SK-N-SH (cell line): ENCODE results near the gene MLX. TPM values are rescaled to one million over a fixed set of nuclear protein-coding genes. Genes with fewer than 3 reads are reported as not detected.

ENCODE experiments used
- CTCF ChIA-PET: fragments of 300-600, 350-600 bp; formaldehyde crosslinking; extraction: SDS; loops from one replicate; lab custom pipeline; 2021; lab: Yijun Ruan, JAX
- POLR2A ChIA-PET: fragments of 350-600 bp; sonication (Branson Sonifier 250); formaldehyde crosslinking; extraction: SDS; loops from one replicate; lab custom pipeline; 2020; ENCODE audit warnings: antibody characterized with exemption, inconsistent platforms; lab: Yijun Ruan, JAX
- DNase-seq: peaks from one replicate; pipeline ENCODE4 v3.0.0; 2012
- H2AFZ ChIP-seq: fragments of 200-600 bp; sonication (generic); 2 replicates; pipeline ENCODE4 v1.8.1; 2016; ENCODE audit warnings: antibody characterized with exemption, mild to moderate bottlenecking, low read depth
- H3F3A ChIP-seq: fragments of 200-600 bp; sonication (generic); replicated peaks from 2 replicates; pipeline ENCODE3; 2016; ENCODE audit warnings: antibody characterized with exemption, mild to moderate bottlenecking; ENCODE audit not compliant: insufficient read depth
- H3K27ac ChIP-seq, 2 experiments: fragments of 200-500 bp in 1 of 2; fragments of 200-600 bp in 1 of 2; sonication (Bioruptor generic) in 1 of 2; sonication (generic), shearing (Covaris generic) in 1 of 2; 2 replicates each; pipeline versions ENCODE4 v1.5.1 to v1.6.1; 2014 to 2016; ENCODE audit warnings: low read depth in 2 of 2, inconsistent platforms in 1 of 2, low read length in 1 of 2, mild to moderate bottlenecking in 1 of 2, mixed read lengths in 1 of 2
- H3K27me3 ChIP-seq: fragments of 200-600 bp; sonication (generic), shearing (Covaris generic); 2 replicates; pipeline ENCODE4 v1.6.1; 2016; ENCODE audit warnings: mixed run types; ENCODE audit not compliant: insufficient read depth
- H3K36me3 ChIP-seq, 2 experiments: fragments of 200-500 bp in 1 of 2; fragments of 200-600 bp in 1 of 2; sonication (Bioruptor generic) in 1 of 2; sonication (generic) in 1 of 2; replicated peaks in 1 of 2; 2 replicates each; pipeline versions ENCODE3 to v1.5.1; 2014 to 2016; ENCODE audit warnings: low read length in 1 of 2, mild to moderate bottlenecking in 1 of 2; ENCODE audit not compliant: insufficient read depth in 2 of 2, control insufficient read depth in 1 of 2
- H3K4me1 ChIP-seq, 2 experiments: fragments of 200-500 bp in 1 of 2; fragments of 200-600 bp in 1 of 2; sonication (Bioruptor generic) in 1 of 2; sonication (generic), shearing (Covaris generic) in 1 of 2; 2 replicates each; pipeline versions ENCODE4 v1.5.1 to v1.6.1; 2014 to 2016; ENCODE audit warnings: low read depth in 1 of 2, low read length in 1 of 2, mixed run types in 1 of 2; ENCODE audit not compliant: insufficient read depth in 2 of 2, control insufficient read depth in 1 of 2
- H3K4me2 ChIP-seq: fragments of 200-600 bp; sonication (generic), shearing (Covaris generic); 2 replicates; pipeline ENCODE4 v1.6.1; 2017; ENCODE audit warnings: mixed run types
- H3K4me3 ChIP-seq, 2 experiments: fragments of 200-500 bp in 1 of 2; fragments of 200-600 bp in 1 of 2; sonication (Bioruptor generic) in 1 of 2; sonication (generic), shearing (Covaris generic) in 1 of 2; 2 replicates each; pipeline versions ENCODE4 v1.5.1 to v1.8.1; 2014 to 2016; ENCODE audit warnings: low read depth in 2 of 2, inconsistent platforms in 1 of 2, low read length in 1 of 2, mild to moderate bottlenecking in 1 of 2, mixed read lengths in 1 of 2, moderate library complexity in 1 of 2
- H3K79me2 ChIP-seq: fragments of 200-600 bp; sonication (generic); 2 replicates; pipeline ENCODE4 v1.8.1; 2017; ENCODE audit warnings: mild to moderate bottlenecking; ENCODE audit not compliant: insufficient read depth
- H3K9ac ChIP-seq: fragments of 200-600 bp; sonication (generic); 2 replicates; pipeline ENCODE4 v1.6.1; 2017; ENCODE audit warnings: mixed run types
- H3K9me2 ChIP-seq: fragments of 200-600 bp; sonication (generic); 2 replicates; pipeline ENCODE4 v1.6.1; 2017; ENCODE audit warnings: mixed run types
- H3K9me3 ChIP-seq: fragments of 200-600 bp; sonication (generic); 2 replicates; pipeline ENCODE4 v1.6.1; 2017; ENCODE audit warnings: mixed run types, mild to moderate bottlenecking, moderate library complexity
- H4K20me1 ChIP-seq: fragments of 200-600 bp; sonication (generic); 2 replicates; pipeline ENCODE4 v1.6.1; 2017; ENCODE audit warnings: mild to moderate bottlenecking, mixed run types; ENCODE audit not compliant: insufficient read depth
- EP300 ChIP-seq, 2 experiments: IDR thresholded peaks; 2 replicates each; pipeline versions ENCODE4 v1.4.0 to v1.6.1; 2012; ENCODE audit warnings: borderline replicate concordance in 1 of 2, low read depth in 1 of 2, low read length in 1 of 2
- EZH2phosphoT487 ChIP-seq: fragments of 200-600 bp; sonication (generic); IDR thresholded peaks from 2 replicates; pipeline ENCODE4 v1.6.1; 2017; ENCODE audit warnings: low read depth, mixed run types, mild to moderate bottlenecking, antibody characterized with exemption, moderate library complexity, borderline replicate concordance
- FOXJ3 ChIP-seq: sonication (generic); formaldehyde crosslinking; IDR thresholded peaks from 2 replicates; pipeline ENCODE4 v1.5.1; 2020; ENCODE audit warnings: mild to moderate bottlenecking, missing genetic modification reagents
- GATA2 ChIP-seq: sonication (generic); formaldehyde crosslinking; IDR thresholded peaks from 2 replicates; pipeline ENCODE4 v1.5.0; 2020; ENCODE audit warnings: mild to moderate bottlenecking, missing genetic modification reagents
- IRF3 ChIP-seq: fragments of 150-350 bp; IDR thresholded peaks from 2 replicates; pipeline ENCODE4 v1.6.1; 2016; ENCODE audit warnings: mild to moderate bottlenecking, low read depth, low read length
- MEF2A ChIP-seq: IDR thresholded peaks from 2 replicates; pipeline ENCODE4 v1.4.0; 2012; ENCODE audit warnings: low read depth, borderline replicate concordance
- NRF1 ChIP-seq: IDR thresholded peaks from 2 replicates; pipeline ENCODE4 v1.6.1; 2012; ENCODE audit warnings: low read depth, mild to moderate bottlenecking, low read length
- RCOR1 ChIP-seq: fragments of 150-350 bp; IDR thresholded peaks from 2 replicates; pipeline ENCODE4 v1.6.1; 2017; ENCODE audit warnings: antibody characterized with exemption, low read length
- RFX5 ChIP-seq: IDR thresholded peaks from 2 replicates; pipeline ENCODE4 v1.6.1; 2012; ENCODE audit warnings: mild to moderate bottlenecking, improper control_type of control experiment, low read length
- RXRA ChIP-seq: IDR thresholded peaks from 2 replicates; pipeline ENCODE4 v1.4.0; 2012; ENCODE audit warnings: low read depth, mild to moderate bottlenecking, borderline replicate concordance
- SIN3A ChIP-seq: IDR thresholded peaks from 2 replicates; pipeline ENCODE4 v1.6.1; 2012; ENCODE audit warnings: low read depth, mild to moderate bottlenecking, low read length, moderate library complexity, borderline replicate concordance
- SMC3 ChIP-seq: IDR thresholded peaks from 2 replicates; pipeline ENCODE4 v1.6.1; 2012; ENCODE audit warnings: low read depth, low read length, improper control_type of control experiment
- TCF12 ChIP-seq: IDR thresholded peaks from 2 replicates; pipeline ENCODE4 v1.4.0; 2012
- TEAD4 ChIP-seq: IDR thresholded peaks from 2 replicates; pipeline ENCODE4 v1.4.0; 2012; ENCODE audit warnings: mild to moderate bottlenecking, borderline replicate concordance; ENCODE audit not compliant: insufficient read depth
- USF2 ChIP-seq: fragments of 150-350 bp; IDR thresholded peaks from 2 replicates; pipeline ENCODE4 v1.6.1; 2017; ENCODE audit warnings: antibody characterized with exemption, low read length, low read depth, borderline replicate concordance
- ZBTB33 ChIP-seq: IDR thresholded peaks from 2 replicates; pipeline ENCODE4 v1.4.0; 2012; ENCODE audit warnings: low read depth, borderline replicate concordance
- WGBS: methylation state at CpG from one replicate; pipeline ENCODE4 v1.1.6; 2017; ENCODE audit warnings: low lambda C conversion rate; 5-methylcytosine and 5-hydroxymethylcytosine counted together
- polyA plus RNA-seq, 3 experiments: library from polyadenylated mRNA; depleted of rRNA; stranded (reverse); fragments of >200 nt; gene quantifications; 2 replicates each; pipeline ENCODE4 v1.2.3, GENCODE V29; 2012
- TF ChIP-seq, protein P1 (sequence below): IDR thresholded peaks from 2 replicates; pipeline ENCODE4 v1.4.0; 2012; ENCODE audit warnings: low read depth

MLX gene
- polyA plus RNA-seq, 1 of the 3 experiments (the other 2 are of a cell fraction): 44.5 TPM

DNA sequence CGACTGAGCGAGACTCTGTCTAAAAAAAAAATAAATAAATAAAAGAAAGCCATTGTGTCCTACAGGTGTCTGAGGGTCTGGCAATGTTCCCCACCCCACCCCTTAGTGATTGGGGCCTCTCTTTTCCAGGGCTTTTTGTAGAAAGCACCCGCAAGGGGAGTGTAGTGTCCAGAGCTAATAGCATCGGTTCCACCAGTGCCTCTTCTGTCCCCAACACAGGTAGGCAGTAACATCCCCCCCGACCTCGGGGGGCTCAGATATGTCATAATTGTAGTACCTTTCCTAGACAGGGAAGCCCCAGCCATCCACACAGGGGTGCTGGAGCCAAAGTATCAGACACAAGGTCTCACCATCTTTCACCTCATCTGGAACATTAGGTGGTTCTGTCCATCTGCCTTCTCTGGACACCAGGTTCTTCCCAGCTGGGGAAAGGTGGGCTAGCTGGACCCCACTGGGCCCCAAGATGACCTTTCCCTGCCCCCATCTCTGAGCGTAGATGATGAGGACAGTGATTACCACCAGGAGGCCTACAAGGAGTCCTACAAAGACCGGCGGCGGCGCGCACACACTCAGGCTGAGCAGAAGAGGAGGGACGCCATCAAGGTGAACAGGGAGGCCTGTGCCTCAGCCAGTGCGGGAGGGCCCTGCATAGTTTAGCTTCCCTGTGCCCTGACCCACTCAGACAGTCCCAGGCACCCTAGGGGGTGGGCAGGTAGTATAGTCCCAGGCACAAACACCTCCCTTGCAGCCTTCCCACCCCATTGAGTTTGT lies 1.6 kb downstream of the MLX start:
- H3K4me2 ChIP-seq: no peak overlapping the region; the same call in none of the 2 replicates
- CTCF ChIA-PET: interaction anchor here (1.1 to 8.3 kb wide), 4 partner anchors 10 to 111 kb away, joined by 3 to 51 read pairs (median 25); partner anchors contain the start of gene PSMC3IP
- POLR2A ChIA-PET: interaction anchor here (1.2 kb wide), 1 partner anchor 9 kb away, joined by 4 read pairs; the partner anchor contains the start of gene PSMC3IP
- H3K9me3 ChIP-seq: no peaks in the 10 kb centered on the region
- no peak overlapping the region for H3K9ac ChIP-seq
- no peak overlapping the region; a peak in 1 of 4 replicates for H3K4me3 ChIP-seq
- H3K79me2 ChIP-seq: peaks cover 70% of the 10 kb centered on the region
- H3K36me3 ChIP-seq: peaks cover 49 to 72% of the 10 kb centered on the region in 2 experiments
- no peak overlapping the region for H2AFZ ChIP-seq
- H3K4me1 ChIP-seq: peaks cover 4 to 18% of the 10 kb centered on the region in 2 experiments; a peak in 2 of 4 replicates
- H3F3A ChIP-seq: peaks cover 43% of the 10 kb centered on the region
- TF ChIP-seq NRF1 (no peak), FOXJ3 (no peak), RCOR1 (no peak), SIN3A (no peak)
- 86% methylated on average over 13 of the region's 14 CpGs for WGBS
- no peak for DNase-seq
- no peaks in the 10 kb centered on the region for H3K9me2 ChIP-seq
- H4K20me1 ChIP-seq: no peaks in the 10 kb centered on the region
- H3K27ac ChIP-seq: no peak overlapping the region
- no peaks in the 10 kb centered on the region for H3K27me3 ChIP-seq

GRCh38 chr17:42571435-42572225 lies 4.7 kb downstream of the MLX start:
- Histone ChIP-seq H3K9me3 (no peaks in the 10 kb centered on the region), H3K4me2 (no peak overlapping the region), H3F3A (peaks cover 47% of the 10 kb centered on the region), H3K36me3 (peaks cover 53 to 61% of the 10 kb centered on the region in 2 experiments), H3K27ac (no peak overlapping the region), H3K9me2 (no peaks in the 10 kb centered on the region), H2AFZ (no peak overlapping the region), H3K4me3 (no peak overlapping the region), H3K9ac (no peak overlapping the region), H3K27me3 (no peaks in the 10 kb centered on the region), H3K4me1 (peaks cover 5% of the 10 kb centered on the region in 2 experiments; a peak in 2 of 4 replicates), H4K20me1 (no peaks in the 10 kb centered on the region), H3K79me2 (peaks cover 76% of the 10 kb centered on the region)
- CTCF ChIA-PET: interaction anchor here (8.3 kb wide), 1 partner anchor 108 kb away, joined by 51 read pairs; no protein-coding TSS in a partner anchor
- no peak for DNase-seq
- TF ChIP-seq EZH2phosphoT487 (no peak), RXRA (no peak), IRF3 (no peak), SMC3 (no peak), TEAD4 (no peak), EP300 (IDR thresholded peaks at IDR 0.05; ENCODE audit: borderline replicate concordance in 1 of 2, low read depth in 1 of 2, low read length in 1 of 2) (no peak), MEF2A (no peak), GATA2 (CRISPR knock-in tag) (no peak), USF2 (no peak), RFX5 (no peak), ZBTB33 (no peak), SIN3A (no peak), TCF12 (no peak), NRF1 (no peak)
- TF ChIP-seq, protein P1, sequence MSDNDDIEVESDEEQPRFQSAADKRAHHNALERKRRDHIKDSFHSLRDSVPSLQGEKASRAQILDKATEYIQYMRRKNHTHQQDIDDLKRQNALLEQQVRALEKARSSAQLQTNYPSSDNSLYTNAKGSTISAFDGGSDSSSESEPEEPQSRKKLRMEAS: no peak
- POLR2A ChIA-PET: no interaction called here
- 86% methylated on average over 12 of the region's 12 CpGs for WGBS
